Epithelial cell of esophagus (primary cell): Measurements from ENCODE around the gene RASL12.

Experiments used
- DNase-seq: peaks from one replicate; pipeline ENCODE4 v3.0.0; 2010; ENCODE audit warnings: low read depth
- H3K4me3 ChIP-seq: 2 replicates; pipeline ENCODE4 v1.5.1; 2011; ENCODE audit warnings: mild to moderate bottlenecking, low read length, control low read depth
- CTCF ChIP-seq: IDR thresholded peaks from 2 replicates; pipeline ENCODE4 v1.5.1; 2011; ENCODE audit warnings: low read depth, mild to moderate bottlenecking, low read length, control low read depth, inconsistent platforms; ENCODE audit not compliant: insufficient read depth; ENCODE audit errors: missing control alignments

RASL12 gene

GRCh38 chr15:65054333-65055200, 13.2 kb downstream of the RASL12 start:
- peak; percentile 65 for DNase-seq
- TF ChIP-seq CTCF, result peak; percentile 93
- H3K4me3 ChIP-seq, result no peak overlapping the region

- H3K4me3 ChIP-seq, result no peak overlapping the region
- no peak for DNase-seq
- TF ChIP-seq CTCF, result no peak
Measured at GRCh38 chr15:65052956-65053355, 14.8 kb downstream of the RASL12 start.

- TF ChIP-seq CTCF, result no peak
- DNase-seq, result no peak
- H3K4me3 ChIP-seq, result no peak overlapping the region
Measured at GRCh38 chr15:65051266-65051665, 16.5 kb downstream of the RASL12 start.

- DNase-seq, result no peak
- no peak overlapping the region for H3K4me3 ChIP-seq
- no peak for TF ChIP-seq CTCF
Measured at GRCh38 chr15:65050270-65050669, 17.5 kb downstream of the RASL12 start.

- DNase-seq, result peak; percentile 94
- peak overlapping the region; percentile 14 for H3K4me3 ChIP-seq
- no peak for TF ChIP-seq CTCF
Measured at GRCh38 chr15:65049418-65049840, 18.4 kb downstream of the RASL12 start.

- no peak overlapping the region for H3K4me3 ChIP-seq
- DNase-seq, result no peak
- TF ChIP-seq CTCF, result no peak
Measured at GRCh38 chr15:65048241-65048640, 19.6 kb downstream of the RASL12 start.
